ENCODE data around the gene ANKFN1.
"Not testable (repeated sequence)": the region's sequence is repeated elsewhere in the genome, so short reads cannot be mapped to it uniquely, and the experiment has no call there.

DNA sequence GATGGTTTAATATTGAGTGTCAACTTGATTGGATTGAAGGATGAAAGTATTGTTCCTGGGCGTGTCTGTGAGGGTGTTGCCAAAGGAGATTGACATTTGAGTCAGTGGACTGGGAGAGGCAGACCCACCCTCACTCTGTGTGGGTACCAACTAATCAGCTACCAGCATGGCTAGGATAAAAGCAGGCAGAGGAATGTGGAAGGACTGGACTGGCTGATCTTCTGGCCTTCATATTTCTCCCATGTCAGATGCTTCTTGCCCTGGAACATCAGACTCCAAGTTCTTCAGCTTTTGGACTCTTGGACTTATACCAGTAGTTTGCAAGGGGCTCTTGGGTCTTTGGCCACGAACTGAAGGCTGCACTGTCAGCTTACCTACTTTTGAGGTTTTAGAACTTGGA lies 259.1 kb downstream of the ANKFN1 start:
- TF ChIP-seq CTCF, POLR2A (IDR thresholded peaks at IDR 0.05): not testable (repeated sequence)
